Dedifferentiated amniotic fluid mesenchymal stem cell (primary cell): ENCODE measurements around the gene PPBP.
"Not testable (repeated sequence)": the region's sequence is repeated elsewhere in the genome, so short reads cannot be mapped to it uniquely, and the experiment has no call there.

Experiments used
- DNase-seq: peaks from one replicate; pipeline ENCODE4 v3.0.0-alpha.2; 2016; ENCODE audit errors: extremely low spot score

PPBP gene

GRCh38 chr4:73992050-73992449 is 4.1 kb upstream of the PPBP start:
- no peak for DNase-seq

GRCh38 chr4:73991742-73992000 is 3.7 kb upstream of the PPBP start:
- DNase-seq = no peak

- DNase-seq = no peak
Observed at GRCh38 chr4:73990988-73991741, 3.2 kb upstream of the PPBP start.

- DNase-seq = no peak
Observed at GRCh38 chr4:73989928-73990327, 1.9 kb upstream of the PPBP start.

- DNase-seq = no peak
Observed at GRCh38 chr4:73989031-73989430, 1.0 kb upstream of the PPBP start.

GRCh38 chr4:73985528-73985852 is 2.5 kb downstream of the PPBP start:
- DNase-seq = no peak

GRCh38 chr4:73984736-73985527 is 3.1 kb downstream of the PPBP start:
- no peak for DNase-seq

- DNase-seq = not testable (repeated sequence)
Observed at GRCh38 chr4:73981175-73981574, 6.8 kb downstream of the PPBP start.

- no peak for DNase-seq
Observed at GRCh38 chr4:73979407-73979957, 8.5 kb downstream of the PPBP start.

GRCh38 chr4:73978886-73979285 is 9.1 kb downstream of the PPBP start:
- peak; percentile 74 for DNase-seq

GRCh38 chr4:73976716-73977115 is 11.3 kb downstream of the PPBP start:
- DNase-seq = no peak

GRCh38 chr4:73976217-73976616 is 11.8 kb downstream of the PPBP start:
- no peak for DNase-seq

GRCh38 chr4:73974352-73974751 is 13.6 kb downstream of the PPBP start:
- no peak for DNase-seq

GRCh38 chr4:73970945-73971344 is 17.0 kb downstream of the PPBP start:
- DNase-seq = no peak

- DNase-seq = no peak
Observed at GRCh38 chr4:73970011-73970410, 18.0 kb downstream of the PPBP start.

- no peak for DNase-seq
Observed at GRCh38 chr4:73967866-73968265, 20.1 kb downstream of the PPBP start.

- no peak for DNase-seq
Observed at GRCh38 chr4:73964862-73965611, 23.0 kb downstream of the PPBP start.

- DNase-seq = no peak
Observed at GRCh38 chr4:73962724-73963123, 25.3 kb downstream of the PPBP start.

GRCh38 chr4:73959041-73959440 is 28.9 kb downstream of the PPBP start:
- DNase-seq = not testable (repeated sequence)

- no peak for DNase-seq
Observed at GRCh38 chr4:73952352-73952751, 35.6 kb downstream of the PPBP start.

GRCh38 chr4:73950376-73950920 is 37.5 kb downstream of the PPBP start:
- DNase-seq = not testable (repeated sequence)

- no peak for DNase-seq
Observed at GRCh38 chr4:73948990-73949706, 38.8 kb downstream of the PPBP start.
